Immature natural killer cell (primary cell): ENCODE results near the gene GRB10. TPM values are rescaled to one million over a fixed set of nuclear protein-coding genes. Genes with fewer than 3 reads are reported as not detected.
"Not testable (repeated sequence)": the region's sequence is repeated elsewhere in the genome, so short reads cannot be mapped to it uniquely, and the experiment has no call there.

Experiments used
- DNase-seq, 3 donors: peaks; one replicate each; pipeline ENCODE4 v3.0.0; 2022; ENCODE audit warnings: mixed read lengths in 1 of 3
- H3K27ac Mint-ChIP-seq, 6 donors: one replicate each; pipeline ENCODE4 v1.8.0; 2020; ENCODE audit warnings: mixed read lengths in 6 of 6, mild to moderate bottlenecking in 5 of 6, inconsistent platforms in 4 of 6, moderate library complexity in 3 of 6
- H3K27me3 Mint-ChIP-seq, 3 donors: one replicate each; pipeline ENCODE4 v1.8.0; 2020 to 2021; ENCODE audit warnings: low read depth in 3 of 3, mild to moderate bottlenecking in 3 of 3, mixed read lengths in 3 of 3, moderate library complexity in 3 of 3, inconsistent platforms in 1 of 3
- H3K36me3 Mint-ChIP-seq, 3 donors: one replicate each; pipeline ENCODE4 v1.8.0; 2020; ENCODE audit warnings: mixed read lengths in 3 of 3, inconsistent platforms in 2 of 3, mild to moderate bottlenecking in 2 of 3
- H3K4me1 Mint-ChIP-seq, 2 donors: one replicate each; pipeline ENCODE4 v1.8.0; 2020; ENCODE audit warnings: inconsistent platforms in 2 of 2, mild to moderate bottlenecking in 2 of 2, mixed read lengths in 2 of 2, moderate library complexity in 1 of 2
- H3K4me3 Mint-ChIP-seq, 5 donors: one replicate each; pipeline ENCODE4 v1.8.0; 2020; ENCODE audit warnings: mild to moderate bottlenecking in 5 of 5, mixed read lengths in 5 of 5, inconsistent platforms in 3 of 5, moderate library complexity in 3 of 5
- H3K9me3 Mint-ChIP-seq, 6 donors: one replicate each; pipeline ENCODE4 v1.8.0; 2020; ENCODE audit warnings: mild to moderate bottlenecking in 6 of 6, mixed read lengths in 6 of 6, inconsistent platforms in 4 of 6, moderate library complexity in 3 of 6
- polyA plus RNA-seq, 3 donors: library from polyadenylated mRNA; unstranded; fragments of 300-500 nt; fragmentation: Illumina TruSeq; gene quantifications; one replicate each; pipeline ENCODE4 v1.2.3, GENCODE V29; 2021

The GRB10 gene
- polyA plus RNA-seq, 3 donors from 2014 or later, result not detected

GRCh38 chr7:50555594-50556140 lies 227.0 kb downstream of the GRB10 start:
- Mint-ChIP-seq H3K27me3 (peaks cover 2 to 11% (median 7%) of the 10 kb centered on the region in 3 donors), H3K27ac (no peak overlapping the region), H3K36me3 (no peaks in the 10 kb centered on the region), H3K4me3 (no peak overlapping the region), H3K9me3 (no peaks in the 10 kb centered on the region), H3K4me1 (no peaks in the 10 kb centered on the region)
- DNase-seq, result no peak

GRCh38 chr7:50554431-50555322 lies 228.0 kb downstream of the GRB10 start:
- Mint-ChIP-seq H3K9me3 (no peaks in the 10 kb centered on the region), H3K27me3 (peaks cover 2 to 9% (median 7%) of the 10 kb centered on the region in 3 donors), H3K4me3 (no peak overlapping the region), H3K4me1 (no peaks in the 10 kb centered on the region), H3K36me3 (no peaks in the 10 kb centered on the region), H3K27ac (no peak overlapping the region)
- no peak for DNase-seq

- Mint-ChIP-seq H3K36me3 (no peaks in the 10 kb centered on the region), H3K4me1 (no peaks in the 10 kb centered on the region), H3K27me3 (peaks cover 2 to 8% (median 6%) of the 10 kb centered on the region in 3 donors), H3K4me3 (no peak overlapping the region), H3K27ac (no peak overlapping the region), H3K9me3 (no peaks in the 10 kb centered on the region)
- no peak for DNase-seq
Observed at GRCh38 chr7:50553973-50554372, 228.7 kb downstream of the GRB10 start.

GRCh38 chr7:50552921-50553320 lies 229.8 kb downstream of the GRB10 start:
- Mint-ChIP-seq H3K36me3 (no peaks in the 10 kb centered on the region), H3K4me1 (no peaks in the 10 kb centered on the region), H3K27me3 (peaks cover 2 to 4% (median 3%) of the 10 kb centered on the region in 3 donors), H3K9me3 (no peaks in the 10 kb centered on the region), H3K27ac (no peak overlapping the region), H3K4me3 (no peak overlapping the region)
- no peak for DNase-seq

DNA sequence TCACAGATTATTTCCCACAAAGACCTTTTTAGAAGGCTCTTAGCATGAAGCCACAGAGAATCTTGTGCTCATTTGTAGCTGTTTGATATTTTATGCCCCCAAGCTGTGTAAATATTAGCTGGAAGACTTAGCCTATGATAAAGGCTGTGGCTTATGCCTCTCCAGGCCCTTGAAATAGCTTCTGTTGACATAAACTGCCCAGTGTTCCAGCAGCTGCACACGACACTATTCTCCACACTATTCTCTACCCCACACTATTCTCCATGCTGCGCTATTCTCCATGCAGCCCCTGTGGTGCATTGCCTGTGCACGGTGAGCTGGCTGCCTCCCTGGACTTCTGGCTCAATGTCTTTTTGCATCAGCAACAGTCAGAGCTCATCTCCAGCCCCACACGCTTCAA lies 230.6 kb downstream of the GRB10 start:
- Mint-ChIP-seq H3K9me3 (no peaks in the 10 kb centered on the region), H3K27ac (no peak overlapping the region), H3K4me3 (no peak overlapping the region), H3K4me1 (no peaks in the 10 kb centered on the region), H3K27me3 (peaks cover 2 to 4% (median 2%) of the 10 kb centered on the region in 3 donors), H3K36me3 (no peaks in the 10 kb centered on the region)
- DNase-seq, result no peak

DNA sequence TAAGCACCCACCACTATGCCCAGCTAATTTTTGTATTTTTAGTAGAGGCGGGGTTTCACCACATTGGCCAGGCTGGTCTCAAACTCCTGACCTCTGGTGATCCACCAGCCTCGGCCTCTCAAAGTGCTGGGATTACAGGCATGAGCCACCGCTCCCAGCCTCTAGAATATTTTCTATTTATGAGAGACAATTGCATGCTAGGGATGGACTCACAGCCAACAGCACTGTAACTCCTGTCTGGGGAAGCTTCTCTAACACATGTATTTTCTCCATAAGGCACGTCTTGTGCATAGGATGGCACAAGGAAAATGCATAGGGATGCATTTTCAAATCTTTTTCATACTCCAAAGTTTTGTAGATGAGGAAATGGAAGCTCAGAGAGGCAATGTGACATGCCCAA lies 237.1 kb downstream of the GRB10 start:
- H3K27ac Mint-ChIP-seq, DNase-seq, H3K4me3 Mint-ChIP-seq, H3K27me3 Mint-ChIP-seq, H3K9me3 Mint-ChIP-seq, H3K36me3 Mint-ChIP-seq, H3K4me1 Mint-ChIP-seq: not testable (repeated sequence)

DNA sequence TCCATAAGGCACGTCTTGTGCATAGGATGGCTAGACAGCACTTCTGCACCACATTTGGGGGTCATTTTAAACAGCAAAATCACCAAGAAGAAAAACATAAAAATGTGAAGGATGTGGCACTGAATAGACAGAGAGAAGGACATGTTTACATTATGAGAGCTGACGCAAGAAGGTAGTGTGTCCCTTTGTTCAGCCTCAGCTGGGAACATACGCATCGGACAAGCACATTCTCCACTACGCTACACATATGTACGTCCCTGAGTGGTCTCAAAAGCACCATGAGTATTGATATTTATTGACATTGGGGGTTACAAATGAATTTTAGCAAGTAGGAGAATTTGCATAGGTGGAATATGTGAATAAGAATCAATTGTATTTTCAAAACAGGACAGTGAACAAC lies 237.7 kb downstream of the GRB10 start:
- H3K9me3 Mint-ChIP-seq, result no peaks in the 10 kb centered on the region
- no peak overlapping the region for H3K27ac Mint-ChIP-seq
- DNase-seq, result no peak
- no peak overlapping the region for H3K4me3 Mint-ChIP-seq
- no peaks in the 10 kb centered on the region for H3K4me1 Mint-ChIP-seq
- no peaks in the 10 kb centered on the region for H3K36me3 Mint-ChIP-seq
- H3K27me3 Mint-ChIP-seq, result peaks cover 2 to 5% (median 3%) of the 10 kb centered on the region in 3 donors

DNA sequence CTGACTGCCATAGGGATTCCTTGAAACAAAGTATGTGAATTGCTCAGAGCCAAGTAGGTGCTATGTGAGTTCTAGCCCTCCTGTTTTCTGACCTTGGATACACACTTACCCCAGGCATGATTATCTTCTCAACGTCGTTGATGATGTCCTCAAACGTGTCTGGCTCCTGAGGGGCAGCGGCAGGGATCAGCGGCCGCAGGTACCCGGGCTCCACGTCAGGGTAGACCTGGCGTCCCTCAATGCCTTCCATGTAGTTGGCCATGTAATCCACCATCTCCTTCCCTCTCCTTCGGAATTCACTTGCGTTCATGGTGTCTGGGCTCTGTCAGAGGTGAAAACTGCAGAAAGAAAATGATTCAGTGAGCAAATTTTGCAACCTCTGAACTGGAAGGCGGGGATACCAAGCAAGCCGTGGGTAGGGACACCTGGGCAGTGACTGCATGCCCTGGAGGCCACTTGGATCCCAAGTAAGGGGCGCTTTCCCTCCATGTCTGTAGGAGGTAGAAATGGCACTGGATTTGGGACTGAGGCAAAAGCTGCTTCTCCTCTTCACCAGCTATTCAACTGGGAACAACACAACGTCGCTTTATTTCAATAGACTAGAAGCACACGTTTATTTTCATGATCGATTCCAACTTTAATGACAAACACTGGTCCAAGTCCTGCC lies 238.8 kb downstream of the GRB10 start:
- no peak overlapping the region for H3K4me3 Mint-ChIP-seq
- no peaks in the 10 kb centered on the region for H3K4me1 Mint-ChIP-seq
- H3K27me3 Mint-ChIP-seq, result peaks cover 0 to 5% (median 3%) of the 10 kb centered on the region in 3 donors
- DNase-seq, result no peak
- H3K36me3 Mint-ChIP-seq, result no peaks in the 10 kb centered on the region
- no peak overlapping the region for H3K27ac Mint-ChIP-seq
- no peaks in the 10 kb centered on the region for H3K9me3 Mint-ChIP-seq

DNA sequence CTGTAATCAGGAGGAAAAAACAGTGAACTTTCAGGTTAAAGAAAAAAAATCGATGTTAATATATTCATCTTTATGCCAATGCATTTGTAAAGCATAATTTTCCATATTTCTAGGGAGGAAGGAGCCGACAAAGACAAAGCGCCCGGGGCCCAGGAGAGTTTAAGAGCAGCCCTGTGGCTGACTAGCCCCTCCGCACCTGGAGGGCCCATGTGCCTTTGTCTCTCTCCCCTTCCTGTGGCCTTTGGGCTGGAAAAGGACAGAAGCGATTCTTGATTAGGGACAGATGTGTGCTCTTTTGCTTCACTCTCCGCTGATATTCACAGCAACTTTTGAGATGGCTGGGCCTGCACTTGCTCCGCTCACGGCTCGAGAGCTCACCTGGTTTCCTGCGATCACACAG lies 240.6 kb downstream of the GRB10 start:
- H3K36me3 Mint-ChIP-seq, result no peaks in the 10 kb centered on the region
- H3K9me3 Mint-ChIP-seq, result no peaks in the 10 kb centered on the region
- no peak overlapping the region for H3K4me3 Mint-ChIP-seq
- no peak overlapping the region for H3K27ac Mint-ChIP-seq
- H3K27me3 Mint-ChIP-seq, result peaks cover 0 to 4% (median 3%) of the 10 kb centered on the region in 3 donors
- H3K4me1 Mint-ChIP-seq, result no peaks in the 10 kb centered on the region
- DNase-seq, result no peak

- H3K4me3 Mint-ChIP-seq, result no peak overlapping the region
- H3K36me3 Mint-ChIP-seq, result no peaks in the 10 kb centered on the region
- H3K9me3 Mint-ChIP-seq, result no peaks in the 10 kb centered on the region
- peaks cover 0 to 3% (median 0%) of the 10 kb centered on the region in 3 donors for H3K27me3 Mint-ChIP-seq
- no peak overlapping the region for H3K27ac Mint-ChIP-seq
- DNase-seq, result no peak
- no peaks in the 10 kb centered on the region for H3K4me1 Mint-ChIP-seq
Observed at GRCh38 chr7:50540785-50541579, 241.7 kb downstream of the GRB10 start.

Other genes with a start within 250 kb of the GRB10 start
- gene DDC, start 217.5 kb downstream of the GRB10 start, polyA plus RNA-seq, result not detected